Neutrophil (primary cell): Measurements from ENCODE around the gene GPRIN3.

Experiments used
- H3K27ac ChIP-seq: fragments of 200-600 bp; sonication (generic); 2 replicates; pipeline ENCODE4 v1.5.1; 2016; ENCODE audit warnings: mild to moderate bottlenecking, moderate library complexity
- H3K27me3 ChIP-seq: fragments of 200-600 bp; sonication (generic); 2 replicates; pipeline ENCODE4 v1.6.0; 2016; ENCODE audit warnings: mild to moderate bottlenecking
- H3K36me3 ChIP-seq: fragments of 200-600 bp; sonication (generic); 2 replicates; pipeline ENCODE4 v1.5.1; 2017
- H3K4me1 ChIP-seq, 2 experiments: fragments of 200-600 bp in 1 of 2; sonication (generic) in 1 of 2; 1 replicate in 1 of 2; 2 replicates in 1 of 2; pipeline versions ENCODE4 v1.5.1 to v1.6.1; 2013 to 2016; ENCODE audit warnings: low read depth in 1 of 2, low read length in 1 of 2, mild to moderate bottlenecking in 1 of 2, moderate library complexity in 1 of 2; ENCODE audit not compliant: control insufficient read depth in 1 of 2, insufficient read depth in 1 of 2
- H3K4me3 ChIP-seq, 2 experiments: fragments of 200-600 bp in 1 of 2; sonication (generic) in 1 of 2; 1 replicate in 1 of 2; 2 replicates in 1 of 2; pipeline ENCODE4 v1.5.1; 2013 to 2016; ENCODE audit warnings: low read depth in 1 of 2, low read length in 1 of 2, mild to moderate bottlenecking in 1 of 2, moderate library complexity in 1 of 2
- H3K9me3 ChIP-seq: fragments of 200-600 bp; sonication (generic); 2 replicates; pipeline ENCODE4 v1.5.1; 2016
- TF ChIP-seq, protein P1 (sequence below): fragments of 200-600 bp; sonication (generic); IDR thresholded peaks from 2 replicates; pipeline ENCODE4 v1.5.1; 2016; ENCODE audit warnings: antibody characterized with exemption

The GPRIN3 gene

DNA sequence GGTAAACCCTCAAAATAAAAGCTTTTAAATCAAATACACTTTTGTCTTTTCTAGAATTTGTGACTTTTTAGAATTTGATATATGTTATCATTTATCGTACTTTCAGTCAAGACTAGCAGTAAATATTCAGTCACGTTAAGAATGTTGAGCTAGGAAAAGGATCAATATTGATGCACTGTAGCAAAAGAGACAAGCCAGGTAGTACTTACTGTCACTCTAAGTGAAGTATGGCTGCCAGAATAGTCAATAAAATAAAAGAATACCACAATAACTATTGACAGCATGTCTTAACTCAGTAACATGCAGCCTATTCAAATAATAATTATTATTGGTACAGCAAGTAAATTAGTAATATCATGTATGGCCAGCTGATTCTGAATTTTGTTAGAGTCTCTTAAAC, 43.6 kb upstream of the GPRIN3 start:
- Histone ChIP-seq H3K4me3 (no peak overlapping the region), H3K27ac (no peak overlapping the region), H3K9me3 (no peaks in the 10 kb centered on the region), H3K36me3 (no peaks in the 10 kb centered on the region), H3K27me3 (no peaks in the 10 kb centered on the region), H3K4me1 (no peaks in the 10 kb centered on the region)
- TF ChIP-seq, protein P1, sequence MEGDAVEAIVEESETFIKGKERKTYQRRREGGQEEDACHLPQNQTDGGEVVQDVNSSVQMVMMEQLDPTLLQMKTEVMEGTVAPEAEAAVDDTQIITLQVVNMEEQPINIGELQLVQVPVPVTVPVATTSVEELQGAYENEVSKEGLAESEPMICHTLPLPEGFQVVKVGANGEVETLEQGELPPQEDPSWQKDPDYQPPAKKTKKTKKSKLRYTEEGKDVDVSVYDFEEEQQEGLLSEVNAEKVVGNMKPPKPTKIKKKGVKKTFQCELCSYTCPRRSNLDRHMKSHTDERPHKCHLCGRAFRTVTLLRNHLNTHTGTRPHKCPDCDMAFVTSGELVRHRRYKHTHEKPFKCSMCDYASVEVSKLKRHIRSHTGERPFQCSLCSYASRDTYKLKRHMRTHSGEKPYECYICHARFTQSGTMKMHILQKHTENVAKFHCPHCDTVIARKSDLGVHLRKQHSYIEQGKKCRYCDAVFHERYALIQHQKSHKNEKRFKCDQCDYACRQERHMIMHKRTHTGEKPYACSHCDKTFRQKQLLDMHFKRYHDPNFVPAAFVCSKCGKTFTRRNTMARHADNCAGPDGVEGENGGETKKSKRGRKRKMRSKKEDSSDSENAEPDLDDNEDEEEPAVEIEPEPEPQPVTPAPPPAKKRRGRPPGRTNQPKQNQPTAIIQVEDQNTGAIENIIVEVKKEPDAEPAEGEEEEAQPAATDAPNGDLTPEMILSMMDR = no peak

DNA sequence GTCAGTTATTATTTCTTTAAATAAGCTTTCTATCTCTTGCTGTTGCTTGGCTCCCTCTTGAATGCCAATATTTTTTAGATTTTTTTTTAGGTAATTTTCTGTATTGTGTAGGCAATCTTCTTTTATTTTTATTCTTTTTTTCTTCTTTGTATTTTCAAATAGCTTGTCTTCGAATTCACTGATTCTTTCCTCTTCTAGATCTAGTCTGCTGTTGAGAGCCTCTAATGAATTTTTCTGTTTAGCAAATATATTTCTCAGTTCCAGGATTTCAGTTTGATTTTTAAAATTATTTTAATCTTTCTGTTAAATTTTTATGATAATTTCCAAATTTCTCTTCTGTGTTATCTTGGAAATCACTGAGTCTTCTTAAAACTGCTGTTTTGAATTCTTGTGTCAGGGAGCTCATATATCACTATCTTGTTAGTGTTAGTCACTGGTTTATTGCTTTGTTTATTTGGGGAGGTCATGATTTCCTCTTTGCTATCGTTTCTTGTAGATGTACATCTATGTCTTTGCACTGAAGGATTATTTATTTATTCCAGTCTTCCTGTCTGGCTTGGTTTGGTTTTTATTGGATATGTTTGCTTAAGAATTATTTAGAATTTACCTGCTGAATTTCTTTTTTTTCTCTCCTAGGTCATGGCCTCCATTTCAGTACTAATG, 39.9 kb upstream of the GPRIN3 start:
- Histone ChIP-seq H3K9me3 (no peaks in the 10 kb centered on the region), H3K36me3 (no peaks in the 10 kb centered on the region), H3K27me3 (no peaks in the 10 kb centered on the region), H3K4me3 (no peak overlapping the region), H3K4me1 (no peaks in the 10 kb centered on the region), H3K27ac (no peak overlapping the region)
- TF ChIP-seq, protein P1 = no peak

DNA sequence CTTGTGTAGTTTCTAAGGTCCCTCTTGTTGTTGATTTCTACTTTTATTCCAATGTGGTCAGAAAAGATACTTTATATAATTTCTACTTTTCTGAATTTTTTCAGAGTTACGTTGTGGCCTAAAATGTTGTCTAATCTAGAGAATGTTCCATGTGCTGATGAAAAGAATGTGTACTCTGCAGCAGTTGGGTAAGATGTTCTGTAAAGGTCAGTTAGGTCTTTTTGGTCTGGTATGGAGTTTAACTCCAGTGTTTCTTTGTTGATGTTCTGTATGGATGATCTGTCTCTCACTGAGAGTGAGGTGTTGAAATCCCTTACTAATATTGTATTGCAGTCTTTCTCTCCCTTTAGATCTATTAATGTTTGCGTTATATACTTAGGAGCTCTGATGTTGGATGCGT, 37.0 kb upstream of the GPRIN3 start:
- TF ChIP-seq, protein P1 = no peak
- Histone ChIP-seq H3K36me3 (no peaks in the 10 kb centered on the region), H3K4me1 (no peaks in the 10 kb centered on the region)

DNA sequence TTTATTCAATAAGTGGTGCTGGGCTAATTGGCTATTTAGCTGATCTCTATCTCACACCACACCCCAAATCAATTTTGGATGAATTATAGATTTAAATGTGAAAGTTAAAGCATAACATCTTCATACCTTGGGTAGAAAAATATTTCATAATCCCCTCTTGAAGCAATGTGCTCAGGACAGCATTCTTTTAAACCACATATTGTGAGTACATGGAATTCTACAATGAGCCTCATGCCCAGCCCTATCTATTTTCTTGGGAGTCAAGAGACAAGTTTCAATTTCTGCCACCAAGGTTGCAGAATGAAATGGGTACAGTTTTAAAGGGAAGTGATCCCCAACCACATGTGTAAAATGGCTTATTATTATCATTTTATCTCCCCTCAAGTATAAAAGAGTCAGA, 30.6 kb upstream of the GPRIN3 start:
- H3K27ac ChIP-seq = no peak overlapping the region
- H3K9me3 ChIP-seq = no peaks in the 10 kb centered on the region
- TF ChIP-seq, protein P1 = no peak
- H3K36me3 ChIP-seq = no peaks in the 10 kb centered on the region
- no peak overlapping the region for H3K4me3 ChIP-seq
- H3K27me3 ChIP-seq = no peaks in the 10 kb centered on the region
- no peaks in the 10 kb centered on the region for H3K4me1 ChIP-seq

More for the DNA sequence above, 37.0 kb upstream of the GPRIN3 start:
- no peaks in the 10 kb centered on the region for H3K27me3 ChIP-seq
- H3K4me3 ChIP-seq = no peak overlapping the region
- H3K9me3 ChIP-seq = no peaks in the 10 kb centered on the region
- no peak overlapping the region for H3K27ac ChIP-seq

DNA sequence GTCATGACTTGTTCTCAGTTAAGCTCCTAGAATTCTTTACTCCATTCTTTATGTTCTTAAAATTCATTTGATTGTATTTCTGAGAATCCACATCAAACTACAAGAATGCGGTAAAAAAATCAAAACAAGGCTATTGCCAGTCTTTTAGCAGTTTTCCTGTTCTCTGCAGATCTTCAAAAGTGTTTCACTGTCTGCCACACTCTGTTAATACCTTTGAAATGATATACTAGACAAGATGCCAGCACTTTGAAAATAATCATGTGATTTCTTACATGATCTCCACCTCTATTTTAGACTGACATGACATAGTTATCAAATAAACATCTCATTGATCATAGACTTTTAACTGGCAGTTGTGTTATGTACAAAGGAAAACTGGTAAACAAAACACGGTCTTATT, 30.1 kb upstream of the GPRIN3 start:
- TF ChIP-seq, protein P1 = no peak
- H3K27ac ChIP-seq = no peak overlapping the region
- H3K4me3 ChIP-seq = no peak overlapping the region
- no peaks in the 10 kb centered on the region for H3K36me3 ChIP-seq
- H3K9me3 ChIP-seq = no peaks in the 10 kb centered on the region
- H3K4me1 ChIP-seq = no peaks in the 10 kb centered on the region
- H3K27me3 ChIP-seq = no peaks in the 10 kb centered on the region
